ENCODE measurements around the gene L1CAM. TPM values are rescaled to one million over a fixed set of nuclear protein-coding genes. Genes with fewer than 3 reads are reported as not detected.

Gene L1CAM
- total and polyA plus RNA-seq, 4 experiments from 2014 or later, result 0.26 to 1.8 (median 0.80) TPM

Other genes with a start within 250 kb of the L1CAM start
- not detected for gene DUSP9, start 239.0 kb downstream of the L1CAM start, total RNA-seq
- not detected for gene DUSP9, start 239.0 kb downstream of the L1CAM start, polyA plus RNA-seq
- gene PNCK, start 212.4 kb downstream of the L1CAM start, total RNA-seq, result not detected
- gene PNCK, start 212.4 kb downstream of the L1CAM start, polyA plus RNA-seq, result not detected
- gene SLC6A8, start 198.2 kb downstream of the L1CAM start, total RNA-seq, result 1 to 10 TPM in 1 of 2 experiments, under 1 TPM in 1; 0.84 to 1.4 TPM
- gene SLC6A8, start 198.2 kb downstream of the L1CAM start, polyA plus RNA-seq, result under 1 TPM; 0.11 to 0.21 TPM
- gene BCAP31, start 161.8 kb downstream of the L1CAM start, total RNA-seq, result 100 to 1,000 TPM; 126 to 128 TPM
- gene BCAP31, start 161.8 kb downstream of the L1CAM start, polyA plus RNA-seq, result 100 to 1,000 TPM; 306 to 510 TPM
- 1 to 10 TPM; 6.7 to 6.8 TPM for gene ABCD1, start 161.3 kb downstream of the L1CAM start, total RNA-seq
- 1 to 10 TPM; 1.7 to 3.0 TPM for gene ABCD1, start 161.3 kb downstream of the L1CAM start, polyA plus RNA-seq
- gene PLXNB3, start 121.9 kb downstream of the L1CAM start, total RNA-seq, result not detected
- not detected for gene PLXNB3, start 121.9 kb downstream of the L1CAM start, polyA plus RNA-seq
- gene SRPK3, start 105.1 kb downstream of the L1CAM start, total RNA-seq, result not detected
- not detected for gene SRPK3, start 105.1 kb downstream of the L1CAM start, polyA plus RNA-seq
- 10 to 100 TPM; 39.9 to 45.5 TPM for gene IDH3G, start 91.8 kb downstream of the L1CAM start, total RNA-seq
- gene IDH3G, start 91.8 kb downstream of the L1CAM start, polyA plus RNA-seq, result 100 to 1,000 TPM in 1 of 2 donors, 10 to 100 TPM in 1; 69.6 to 106 TPM
- 100 to 1,000 TPM; 216 to 224 TPM for gene SSR4, start 91.5 kb downstream of the L1CAM start, total RNA-seq
- 100 to 1,000 TPM; 476 to 618 TPM for gene SSR4, start 91.5 kb downstream of the L1CAM start, polyA plus RNA-seq
- 1 to 10 TPM; 4.4 to 5.0 TPM for gene PDZD4, start 55.6 kb downstream of the L1CAM start, total RNA-seq
- 1 to 10 TPM in 1 of 2 donors, under 1 TPM in 1; 0.47 to 2.7 TPM for gene PDZD4, start 55.6 kb downstream of the L1CAM start, polyA plus RNA-seq
- gene AVPR2, start 18.5 kb upstream of the L1CAM start, total RNA-seq, result not detected
- under 1 TPM in 1 of 2 donors, not detected in 1; 0.15 TPM for gene AVPR2, start 18.5 kb upstream of the L1CAM start, polyA plus RNA-seq
- gene ARHGAP4, start 40.1 kb upstream of the L1CAM start, total RNA-seq, result 100 to 1,000 TPM; 327 to 330 TPM
- gene ARHGAP4, start 40.1 kb upstream of the L1CAM start, polyA plus RNA-seq, result 100 to 1,000 TPM in 1 of 2 donors, 10 to 100 TPM in 1; 65.4 to 117 TPM
- 10 to 100 TPM; 88.9 to 94.9 TPM for gene NAA10, start 48.9 kb upstream of the L1CAM start, total RNA-seq
- 10 to 100 TPM; 57.6 to 96.3 TPM for gene NAA10, start 48.9 kb upstream of the L1CAM start, polyA plus RNA-seq
- 10 to 100 TPM; 17.2 to 21.3 TPM for gene RENBP, start 58.5 kb upstream of the L1CAM start, total RNA-seq
- under 1 TPM in 1 of 2 donors, not detected in 1; 0.65 TPM for gene RENBP, start 58.5 kb upstream of the L1CAM start, polyA plus RNA-seq
- 10 to 100 TPM; 52.6 to 53.4 TPM for gene HCFC1, start 85.6 kb upstream of the L1CAM start, total RNA-seq
- gene HCFC1, start 85.6 kb upstream of the L1CAM start, polyA plus RNA-seq, result 10 to 100 TPM in 1 of 2 donors, 1 to 10 TPM in 1; 1.6 to 14.9 TPM
- gene TMEM187, start 86.6 kb upstream of the L1CAM start, total RNA-seq, result 10 to 100 TPM; 12.8 to 14.9 TPM
- 10 to 100 TPM; 10.4 to 23.8 TPM for gene TMEM187, start 86.6 kb upstream of the L1CAM start, polyA plus RNA-seq
- gene IRAK1, start 133.7 kb upstream of the L1CAM start, total RNA-seq, result 10 to 100 TPM; 66.9 to 74.5 TPM
- 10 to 100 TPM; 38.1 to 64.5 TPM for gene IRAK1, start 133.7 kb upstream of the L1CAM start, polyA plus RNA-seq
- gene MECP2, start 211.5 kb upstream of the L1CAM start, total RNA-seq, result 100 to 1,000 TPM; 103 to 108 TPM
- 10 to 100 TPM in 1 of 2 donors, 1 to 10 TPM in 1; 9.5 to 26.5 TPM for gene MECP2, start 211.5 kb upstream of the L1CAM start, polyA plus RNA-seq

Data from CD4-positive, alpha-beta memory T cell (primary cell).